Neural progenitor cell (in vitro differentiated cells): ENCODE data around the gene PFDN1. TPM values are rescaled to one million over a fixed set of nuclear protein-coding genes. Genes with fewer than 3 reads are reported as not detected.
"Not testable (repeated sequence)": the region's sequence is repeated elsewhere in the genome, so short reads cannot be mapped to it uniquely, and the experiment has no call there.

Experiments used
- DNase-seq: peaks from one replicate; pipeline ENCODE4 v3.0.0-alpha.2; 2016; ENCODE audit warnings: low spot score
- H2AFZ ChIP-seq: fragments of 200-600 bp; sonication (generic); replicated peaks from 2 replicates; pipeline ENCODE4 v1.6.1; 2016; ENCODE audit warnings: antibody characterized with exemption
- H3F3A ChIP-seq: fragments of 200-600 bp; sonication (generic); 2 replicates; pipeline ENCODE4 v1.6.1; 2016; ENCODE audit warnings: antibody characterized with exemption, low read depth
- H3K27ac ChIP-seq: fragments of 200-600 bp; sonication (generic); 2 replicates; pipeline ENCODE4 v1.5.1; 2016; ENCODE audit warnings: mild to moderate bottlenecking
- H3K27me3 ChIP-seq: fragments of 200-600 bp; sonication (generic); 2 replicates; pipeline ENCODE4 v1.6.1; 2016; ENCODE audit warnings: mild to moderate bottlenecking, moderate library complexity
- H3K36me3 ChIP-seq: fragments of 200-600 bp; sonication (generic); 2 replicates; pipeline ENCODE4 v1.5.1; 2016
- H3K4me1 ChIP-seq: fragments of 200-600 bp; sonication (generic); 2 replicates; pipeline ENCODE4 v1.6.1; 2016; ENCODE audit warnings: mixed run types
- H3K4me2 ChIP-seq: fragments of 200-600 bp; sonication (generic); 2 replicates; pipeline ENCODE4 v1.6.1; 2016
- H3K4me3 ChIP-seq: fragments of 200-600 bp; sonication (generic); 2 replicates; pipeline ENCODE4 v1.5.1; 2016
- H3K79me2 ChIP-seq: fragments of 200-600 bp; sonication (generic); 2 replicates; pipeline ENCODE4 v1.6.1; 2016; ENCODE audit warnings: low read depth
- H3K9ac ChIP-seq: fragments of 200-600 bp; sonication (generic); 2 replicates; pipeline ENCODE4 v1.6.1; 2016
- H3K9me3 ChIP-seq: fragments of 200-600 bp; sonication (generic); 2 replicates; pipeline ENCODE4 v1.5.1; 2016; ENCODE audit warnings: low read depth
- H4K20me1 ChIP-seq: fragments of 200-600 bp; sonication (generic); 2 replicates; pipeline ENCODE4 v1.6.1; 2016; ENCODE audit warnings: low read depth
- H3K27ac Mint-ChIP-seq: 3 replicates; pipeline ENCODE4 v1.8.0; 2021; ENCODE audit warnings: mixed read lengths
- H3K27me3 Mint-ChIP-seq: 2 replicates; pipeline ENCODE4 v1.8.0; 2022; ENCODE audit warnings: low read depth, mild to moderate bottlenecking, inconsistent platforms, moderate library complexity, mixed read lengths; ENCODE audit not compliant: insufficient read depth
- H3K36me3 Mint-ChIP-seq: 3 replicates; pipeline ENCODE4 v1.8.0; 2021; ENCODE audit warnings: mixed read lengths
- H3K4me1 Mint-ChIP-seq: 3 replicates; pipeline ENCODE4 v1.8.0; 2021; ENCODE audit warnings: mixed read lengths
- H3K4me3 Mint-ChIP-seq: 3 replicates; pipeline ENCODE4 v1.8.0; 2021; ENCODE audit warnings: mild to moderate bottlenecking, moderate library complexity, mixed read lengths
- H3K9me3 Mint-ChIP-seq: 3 replicates; pipeline ENCODE4 v1.8.0; 2020; ENCODE audit warnings: mixed read lengths
- EZH2 ChIP-seq: fragments of 200-600 bp; sonication (generic); IDR thresholded peaks from 2 replicates; pipeline ENCODE4 v1.6.1; 2017; ENCODE audit warnings: antibody characterized with exemption, mild to moderate bottlenecking, moderate library complexity
- EZH2phosphoT487 ChIP-seq: fragments of 200-600 bp; sonication (generic); IDR thresholded peaks from 2 replicates; pipeline ENCODE4 v1.6.1; 2017; ENCODE audit warnings: antibody characterized with exemption
- total RNA-seq: library from RNA; depleted of rRNA; stranded (reverse); fragments of >200 nt; gene quantifications from 2 replicates; pipeline ENCODE4 v1.2.3, GENCODE V29; 2015; ENCODE audit warnings: low replicate concordance
- TF ChIP-seq, protein P1 (sequence below): fragments of 200-600 bp; sonication (generic); IDR thresholded peaks from 2 replicates; pipeline ENCODE4 v1.5.1; 2017; ENCODE audit warnings: antibody characterized with exemption, mild to moderate bottlenecking

PFDN1 gene
- total RNA-seq, 1 donor from 2014 or later = 79.8 TPM

- Histone ChIP-seq H3K4me1 (no peaks in the 10 kb centered on the region), H3K79me2 (no peaks in the 10 kb centered on the region), H3K9ac (no peak overlapping the region), H3K4me3 (peak overlapping the region; percentile 59), H3K27ac (no peak overlapping the region), H3K9me3 (no peaks in the 10 kb centered on the region), H3K27me3 (peaks cover 22% of the 10 kb centered on the region), H3F3A (peaks cover 15% of the 10 kb centered on the region), H2AFZ (peak overlapping the region; percentile 80), H4K20me1 (no peaks in the 10 kb centered on the region), H3K4me2 (peak overlapping the region; percentile 80), H3K36me3 (no peaks in the 10 kb centered on the region)
- no peaks in the 10 kb centered on the region for H3K9me3 Mint-ChIP-seq
- peaks cover 7% of the 10 kb centered on the region for H3K27me3 Mint-ChIP-seq
- no peaks in the 10 kb centered on the region for H3K36me3 Mint-ChIP-seq
- peaks cover 6% of the 10 kb centered on the region for H3K4me1 Mint-ChIP-seq
- TF ChIP-seq EZH2 = no peak
- TF ChIP-seq, protein P1, sequence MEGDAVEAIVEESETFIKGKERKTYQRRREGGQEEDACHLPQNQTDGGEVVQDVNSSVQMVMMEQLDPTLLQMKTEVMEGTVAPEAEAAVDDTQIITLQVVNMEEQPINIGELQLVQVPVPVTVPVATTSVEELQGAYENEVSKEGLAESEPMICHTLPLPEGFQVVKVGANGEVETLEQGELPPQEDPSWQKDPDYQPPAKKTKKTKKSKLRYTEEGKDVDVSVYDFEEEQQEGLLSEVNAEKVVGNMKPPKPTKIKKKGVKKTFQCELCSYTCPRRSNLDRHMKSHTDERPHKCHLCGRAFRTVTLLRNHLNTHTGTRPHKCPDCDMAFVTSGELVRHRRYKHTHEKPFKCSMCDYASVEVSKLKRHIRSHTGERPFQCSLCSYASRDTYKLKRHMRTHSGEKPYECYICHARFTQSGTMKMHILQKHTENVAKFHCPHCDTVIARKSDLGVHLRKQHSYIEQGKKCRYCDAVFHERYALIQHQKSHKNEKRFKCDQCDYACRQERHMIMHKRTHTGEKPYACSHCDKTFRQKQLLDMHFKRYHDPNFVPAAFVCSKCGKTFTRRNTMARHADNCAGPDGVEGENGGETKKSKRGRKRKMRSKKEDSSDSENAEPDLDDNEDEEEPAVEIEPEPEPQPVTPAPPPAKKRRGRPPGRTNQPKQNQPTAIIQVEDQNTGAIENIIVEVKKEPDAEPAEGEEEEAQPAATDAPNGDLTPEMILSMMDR = peak; percentile 47
- peak; percentile 85 for DNase-seq
- H3K4me3 Mint-ChIP-seq = peak overlapping the region; percentile 83
- H3K27ac Mint-ChIP-seq = no peak overlapping the region
Observed at GRCh38 chr5:140345919-140346347, 43.0 kb upstream of the PFDN1 start.

- H3K27me3 ChIP-seq = peaks cover 22% of the 10 kb centered on the region
- Mint-ChIP-seq H3K4me1 (peaks cover 6% of the 10 kb centered on the region), H3K27ac (no peak overlapping the region), H3K9me3 (no peaks in the 10 kb centered on the region), H3K27me3 (peaks cover 7% of the 10 kb centered on the region), H3K36me3 (no peaks in the 10 kb centered on the region), H3K4me3 (peak overlapping the region; percentile 73)
- H3K4me3 ChIP-seq = no peak overlapping the region
- TF ChIP-seq EZH2phosphoT487 = no peak
- TF ChIP-seq, protein P1 = no peak
- TF ChIP-seq EZH2 = no peak
- no peaks in the 10 kb centered on the region for H3K9me3 ChIP-seq
- H3K4me2 ChIP-seq = peak overlapping the region; percentile 80
- H3K36me3 ChIP-seq = no peaks in the 10 kb centered on the region
- no peak for DNase-seq
- H3F3A ChIP-seq = peaks cover 15% of the 10 kb centered on the region
- no peaks in the 10 kb centered on the region for H3K79me2 ChIP-seq
- no peak overlapping the region for H3K9ac ChIP-seq
- no peaks in the 10 kb centered on the region for H3K4me1 ChIP-seq
- no peak overlapping the region for H3K27ac ChIP-seq
- no peak overlapping the region for H2AFZ ChIP-seq
- no peaks in the 10 kb centered on the region for H4K20me1 ChIP-seq
Observed at GRCh38 chr5:140344683-140345423, 42.0 kb upstream of the PFDN1 start.

- H4K20me1 ChIP-seq, H3K9me3 Mint-ChIP-seq, H3K36me3 ChIP-seq, H3K4me3 Mint-ChIP-seq, H3K4me1 Mint-ChIP-seq, H2AFZ ChIP-seq, H3K27me3 Mint-ChIP-seq, H3K27ac ChIP-seq, H3K4me1 ChIP-seq, H3K27ac Mint-ChIP-seq, H3K9me3 ChIP-seq, H3K36me3 Mint-ChIP-seq, H3K4me2 ChIP-seq, H3K4me3 ChIP-seq, DNase-seq, H3K9ac ChIP-seq, H3K79me2 ChIP-seq: not testable (repeated sequence)
- Histone ChIP-seq H3F3A (peaks cover 15% of the 10 kb centered on the region), H3K27me3 (peaks cover 20% of the 10 kb centered on the region)
Observed at GRCh38 chr5:140343849-140344248, 40.9 kb upstream of the PFDN1 start.

DNA sequence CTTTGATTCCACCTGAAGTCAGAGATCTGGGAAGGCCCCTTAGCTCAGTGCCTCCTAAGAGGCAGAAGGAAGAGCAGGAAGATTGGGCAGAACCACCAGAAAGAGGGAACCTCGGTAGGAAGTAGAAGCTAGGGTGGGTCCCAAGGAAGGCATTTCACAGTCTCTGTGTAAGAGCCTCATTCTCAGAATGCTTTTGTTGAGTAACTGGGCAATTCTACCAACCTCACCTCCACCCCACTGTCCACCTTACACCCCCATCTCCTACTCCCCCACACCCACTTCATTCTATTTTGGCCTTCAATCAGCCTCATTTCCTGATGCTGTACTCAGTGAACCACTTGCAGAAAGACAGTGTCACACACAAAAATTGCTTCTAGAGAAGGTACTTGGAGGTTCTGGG is 40.0 kb upstream of the PFDN1 start:
- Histone ChIP-seq H3K27me3 (peaks cover 19% of the 10 kb centered on the region), H3K79me2 (no peaks in the 10 kb centered on the region), H3K27ac (no peak overlapping the region), H3K36me3 (no peaks in the 10 kb centered on the region), H3K4me3 (no peak overlapping the region), H2AFZ (no peak overlapping the region), H3K9me3 (no peaks in the 10 kb centered on the region), H3K4me2 (no peak overlapping the region), H3F3A (peaks cover 15% of the 10 kb centered on the region), H4K20me1 (no peaks in the 10 kb centered on the region), H3K9ac (no peak overlapping the region), H3K4me1 (no peaks in the 10 kb centered on the region)
- H3K4me3 Mint-ChIP-seq = no peak overlapping the region
- no peaks in the 10 kb centered on the region for H3K36me3 Mint-ChIP-seq
- TF ChIP-seq, protein P1 = no peak
- TF ChIP-seq EZH2 (no peak), EZH2phosphoT487 (no peak)
- no peak overlapping the region for H3K27ac Mint-ChIP-seq
- no peak for DNase-seq
- peaks cover 6% of the 10 kb centered on the region for H3K4me1 Mint-ChIP-seq
- H3K27me3 Mint-ChIP-seq = peaks cover 5% of the 10 kb centered on the region
- H3K9me3 Mint-ChIP-seq = no peaks in the 10 kb centered on the region
